K562 (cell line): ENCODE results near the gene MRGPRE. TPM values are rescaled to one million over a fixed set of nuclear protein-coding genes. Genes with fewer than 3 reads are reported as not detected.

Experiments used
- ATAC-seq: fragments of 200-7000 bp; cut with Tn5 transposase; 3 replicates; pipeline ENCODE4 v1.9.1; 2020; ENCODE audit warnings: moderate library complexity
- BruUV-seq: library from RNA; stranded (reverse); fragments of 400-500 nt; replicated peaks from 2 replicates; lab custom pipeline; 2021; lab: Mats Ljungman, UMichigan
- CTCF ChIA-PET: fragments of 300-600 bp; formaldehyde crosslinking; extraction: SDS; loops from one replicate; lab custom pipeline; 2021; ENCODE audit warnings: low intra/inter-chr PET ratio; lab: Yijun Ruan, JAX
- POLR2A ChIA-PET: fragments of 300-600, 350-650 bp; sonication (Branson Sonifier 250); formaldehyde crosslinking; extraction: SDS; loops from one replicate; lab custom pipeline; 2021; ENCODE audit warnings: antibody characterized with exemption, inconsistent platforms; lab: Yijun Ruan, JAX
- DNase-seq, 4 experiments: peaks; one replicate each; pipeline versions ENCODE4 v3.0.0 to v3.0.0-alpha.2; 2011 to 2018; ENCODE audit warnings: low spot score in 3 of 4, mixed read lengths in 3 of 4; ENCODE audit errors: extremely low read depth in 1 of 4
- FAIRE-seq: peaks from 2 replicates; lab custom pipeline; 2011; peaks lifted over from hg19 to GRCh38; lab: Jason Lieb, UNC
- H2AFZ ChIP-seq: 2 replicates; pipeline ENCODE4 v1.6.0; 2011; ENCODE audit warnings: low read depth, low read length, control low read depth, inconsistent platforms
- H3K27ac ChIP-seq: fragments of 200-600 bp; 3 replicates; pipeline ENCODE4 v1.8.0; 2011; ENCODE audit warnings: low read depth, mild to moderate bottlenecking, control low read depth, inconsistent platforms, low read length, moderate library complexity, mixed read lengths; ENCODE audit errors: extremely low read depth
- H3K27me3 ChIP-seq, 2 experiments: fragments of 300-600 bp in 1 of 2; 2 replicates in 1 of 2; 3 replicates in 1 of 2; pipeline versions ENCODE4 v1.6.0 to v1.8.0; 2011; ENCODE audit warnings: inconsistent platforms in 2 of 2, low read length in 2 of 2, mild to moderate bottlenecking in 1 of 2, mixed read lengths in 1 of 2, moderate library complexity in 1 of 2; ENCODE audit not compliant: control insufficient read depth in 2 of 2, insufficient read depth in 2 of 2
- H3K36me3 ChIP-seq: fragments of 300-600 bp; 3 replicates; pipeline ENCODE4 v1.8.0; 2011; ENCODE audit warnings: mild to moderate bottlenecking, low read length, inconsistent platforms; ENCODE audit not compliant: control insufficient read depth, insufficient read depth
- H3K4me1 ChIP-seq, 2 experiments: fragments of 200-600 bp in 1 of 2; replicated peaks in 1 of 2; 2 replicates in 1 of 2; 3 replicates in 1 of 2; pipeline versions ENCODE4 v1.5.1 to v1.8.0; 2011; ENCODE audit warnings: inconsistent platforms in 2 of 2, low read length in 2 of 2, mild to moderate bottlenecking in 1 of 2, mixed read lengths in 1 of 2, moderate library complexity in 1 of 2; ENCODE audit not compliant: control insufficient read depth in 2 of 2, insufficient read depth in 2 of 2
- H3K4me2 ChIP-seq: 2 replicates; pipeline ENCODE4 v1.6.1; 2011; ENCODE audit warnings: low read length, control low read depth, inconsistent platforms, mixed read lengths; ENCODE audit not compliant: insufficient read depth
- H3K4me3 ChIP-seq: fragments of 200-600 bp; sonication (generic), shearing (Covaris generic); 2 replicates; pipeline ENCODE4 v1.5.1; 2016; ENCODE audit warnings: control low read depth, inconsistent platforms
- H3K79me2 ChIP-seq: fragments of 200-600 bp; 3 replicates; pipeline ENCODE4 v1.8.0; 2011; ENCODE audit warnings: low read length, inconsistent platforms; ENCODE audit not compliant: control insufficient read depth, insufficient read depth
- H3K9ac ChIP-seq, 2 experiments: 2 replicates each; pipeline versions ENCODE4 v1.6.0 to v1.6.1; 2011; ENCODE audit warnings: low read depth in 2 of 2, low read length in 2 of 2, control low read depth in 1 of 2, inconsistent platforms in 1 of 2, mild to moderate bottlenecking in 1 of 2, mixed read lengths in 1 of 2; ENCODE audit not compliant: insufficient read depth in 1 of 2
- H3K9me1 ChIP-seq: one replicate; pipeline ENCODE4 v1.6.0; 2011; ENCODE audit warnings: inconsistent platforms, mild to moderate bottlenecking, low read length, moderate library complexity; ENCODE audit not compliant: control insufficient read depth, insufficient read depth
- H3K9me3 ChIP-seq: replicated peaks from 2 replicates; pipeline ENCODE4 v1.5.1; 2011; ENCODE audit warnings: low read depth, low read length, inconsistent platforms; ENCODE audit not compliant: control insufficient read depth, insufficient read depth
- H4K20me1 ChIP-seq: replicated peaks from 2 replicates; pipeline ENCODE4 v1.6.1; 2011; ENCODE audit warnings: low read length, inconsistent platforms, mixed read lengths; ENCODE audit not compliant: control insufficient read depth, insufficient read depth
- E2F3 ChIP-seq: fragments of 250-450 bp; sonication (Bioruptor Pico); IDR thresholded peaks from 2 replicates; pipeline ENCODE4 v1.4.0; 2020; ENCODE audit warnings: mild to moderate bottlenecking
- HNRNPL ChIP-seq: fragments of 200-400 bp; formaldehyde crosslinking; IDR thresholded peaks from 2 replicates; pipeline ENCODE4 v1.6.1; 2017; ENCODE audit warnings: low read depth, mild to moderate bottlenecking, low read length
- LCOR ChIP-seq: sonication (generic); formaldehyde crosslinking; IDR thresholded peaks from 2 replicates; pipeline ENCODE4 v1.8.0; 2022; ENCODE audit warnings: mild to moderate bottlenecking, missing genetic modification reagents
- ZBTB33 ChIP-seq: sonication (generic); formaldehyde crosslinking; IDR thresholded peaks from 2 replicates; pipeline ENCODE4 v1.8.1; 2023; ENCODE audit warnings: mild to moderate bottlenecking, missing genetic modification reagents
- WGBS: fragments of 100-300 bp; shearing (Covaris generic); methylation state at CpG from one replicate; pipeline ENCODE4 v1.1.6; 2016; ENCODE audit warnings: low coverage, mixed read lengths; ENCODE audit not compliant: insufficient coverage; ENCODE audit errors: missing lambda C conversion rate; 5-methylcytosine and 5-hydroxymethylcytosine counted together
- in situ Hi-C: fragments of 300-500 bp; cut with MboI; formaldehyde crosslinking; loops from 4 replicates; pipeline ENCODE4 v1.15.0; 2018; ENCODE audit warnings: inconsistent platforms, mixed read lengths
- intact Hi-C: fragments of 100-400 bp; cut with micrococcal nuclease; formaldehyde crosslinking; loops from 2 replicates; pipeline ENCODE4 v1.14.2; 2022
- polyA plus RNA-seq, 8 experiments: library from polyadenylated mRNA; depleted of rRNA in 4 of 8; stranded (reverse) in 5 of 8; unstranded in 3 of 8; fragments of >200 nt; fragmentation: Nextera tagmentation in 2 of 8; fragmentation: Illumina TruSeq in 1 of 8; extraction: Ambion mirVana in 2 of 8; extraction: Trizol in 1 of 8; gene quantifications; 2 replicates each; pipeline versions ENCODE4 v1.2.1 to v1.2.3, GENCODE V29; 2011 to 2014; ENCODE audit warnings: inconsistent platforms in 1 of 8, missing spikeins in 1 of 8
- total RNA-seq, 7 experiments: library from RNA; depleted of rRNA in 6 of 7; stranded (reverse); fragments of >200 nt in 6 of 7; fragmentation: Illumina TruSeq in 2 of 7; extraction: Trizol in 2 of 7; gene quantifications; 2 replicates each; pipeline versions ENCODE4 v1.2.1 to v1.2.3, GENCODE V29; 2011 to 2021; ENCODE audit warnings: low replicate concordance in 1 of 7

The MRGPRE gene
- total and polyA plus RNA-seq, 9 of the 15 experiments (the other 6 are each of a cell fraction or from before 2014, with no cell fraction given) = not detected

- no TSS peak for BruUV-seq
- 0 out of 2 replicates have a peak, but pooled peaks have one; percentile 30 for TF ChIP-seq HNRNPL
- TF ChIP-seq LCOR (CRISPR knock-in tag) = no peak
- TF ChIP-seq ZBTB33 (CRISPR knock-in tag) = 0 out of 2 replicates have a peak, but pooled peaks have one; percentile 16
- no peak for TF ChIP-seq E2F3
These were observed 4.4 kb downstream of the MRGPRE start for GRCh38 chr11:3227568-3228444.

More at GRCh38 chr11:3227568-3228444, 4.4 kb downstream of the MRGPRE start:
- Histone ChIP-seq H3K36me3 (no peaks in the 10 kb centered on the region), H2AFZ (no peak overlapping the region), H3K79me2 (no peaks in the 10 kb centered on the region), H3K27me3 (no peaks in the 10 kb centered on the region), H3K27ac (no peak overlapping the region), H3K9me3 (no peaks in the 10 kb centered on the region), H3K4me2 (no peak overlapping the region), H3K9me1 (peaks cover 4% of the 10 kb centered on the region), H3K4me1 (peaks cover 23 to 90% of the 10 kb centered on the region in 2 experiments), H4K20me1 (no peaks in the 10 kb centered on the region), H3K4me3 (no peak overlapping the region), H3K9ac (no peak overlapping the region)
- FAIRE-seq (no peak), ATAC-seq (no peak), DNase-seq (no peak)
- 69% methylated on average over 33 of the region's 46 CpGs for WGBS
- CTCF ChIA-PET = no interaction called here
- POLR2A ChIA-PET = interaction anchor here (0.6 to 1.4 kb wide), 2 partner anchors 10 to 1624 kb away, joined by 3 read pairs; no protein-coding TSS in a partner anchor
- in situ Hi-C loops (no loop called here), intact Hi-C loops (no loop called here)
